Stimulated activated CD8-positive, alpha-beta memory T cell treated with anti-CD3 and anti-CD28 coated beads, Interleukin-4, amount 100 ng/mL, for 24 hours (primary cell): ENCODE results near the gene VPS26C.
A peak's percentile ranks its signal among the peaks of the same experiment; 100 is the strongest.
"Not testable (repeated sequence)": the region's sequence is repeated elsewhere in the genome, so short reads cannot be mapped to it uniquely, and the experiment has no call there.

ENCODE experiments used
- DNase-seq: peaks from one replicate; pipeline ENCODE4 v3.0.0-alpha.2; 2020; ENCODE audit warnings: low read depth

Gene VPS26C

GRCh38 chr21:37230632-37231248 lies 36.4 kb downstream of the VPS26C start:
- no peak for DNase-seq

- DNase-seq, result no peak
Measured at GRCh38 chr21:37228003-37228400, 39.1 kb downstream of the VPS26C start.

- DNase-seq, result no peak
Measured at GRCh38 chr21:37227071-37228002, 39.8 kb downstream of the VPS26C start.

- no peak for DNase-seq
Measured at GRCh38 chr21:37226041-37226920, 40.9 kb downstream of the VPS26C start.

GRCh38 chr21:37224861-37225839 lies 42.0 kb downstream of the VPS26C start:
- peak; percentile 50 for DNase-seq

GRCh38 chr21:37223804-37224345 lies 43.3 kb downstream of the VPS26C start:
- no peak for DNase-seq

GRCh38 chr21:37222248-37222647 lies 44.9 kb downstream of the VPS26C start:
- DNase-seq, result not testable (repeated sequence)

GRCh38 chr21:37220981-37221664 lies 46.0 kb downstream of the VPS26C start:
- peak; percentile 96 for DNase-seq

GRCh38 chr21:37220433-37220980 lies 46.6 kb downstream of the VPS26C start:
- DNase-seq, result no peak

GRCh38 chr21:37219761-37220432 lies 47.2 kb downstream of the VPS26C start:
- no peak for DNase-seq

GRCh38 chr21:37214952-37215351 lies 52.2 kb downstream of the VPS26C start:
- no peak for DNase-seq

GRCh38 chr21:37210799-37211198 lies 56.3 kb downstream of the VPS26C start:
- no peak for DNase-seq

GRCh38 chr21:37210130-37210529 lies 57.0 kb downstream of the VPS26C start:
- no peak for DNase-seq

GRCh38 chr21:37208741-37209225 lies 58.4 kb downstream of the VPS26C start:
- no peak for DNase-seq

GRCh38 chr21:37208056-37208721 lies 58.9 kb downstream of the VPS26C start:
- DNase-seq, result peak; percentile 15

GRCh38 chr21:37207441-37208009 lies 59.6 kb downstream of the VPS26C start:
- DNase-seq, result no peak

- no peak for DNase-seq
Measured at GRCh38 chr21:37206496-37206895, 60.6 kb downstream of the VPS26C start.

- no peak for DNase-seq
Measured at GRCh38 chr21:37204580-37204979, 62.6 kb downstream of the VPS26C start.
